ENCODE measurements around the gene ZBTB4.

ZBTB4 gene

GRCh38 chr17:7496470-7497183, 17.2 kb upstream of the ZBTB4 start:
- H2AFZ ChIP-seq (ENCODE audit: low read depth, low read length, severe bottlenecking) = no peak overlapping the region
- H3K9me2 ChIP-seq (replicated peaks; ENCODE audit: insufficient read depth, low read length) = no peaks in the 10 kb centered on the region
- no peaks in the 10 kb centered on the region for H3K9me3 ChIP-seq (ENCODE audit: insufficient read depth, low read length)
- 0 out of 2 replicates have a peak, but pooled peaks cover 3% of the 10 kb centered on the region for H4K20me1 ChIP-seq (ENCODE audit: low read depth, low read length)
- no peaks in the 10 kb centered on the region for H3F3A ChIP-seq (ENCODE audit: insufficient read depth)
- H3K36me3 ChIP-seq (ENCODE audit: low read length) = peaks cover 5% of the 10 kb centered on the region
- H3K4me2 ChIP-seq (ENCODE audit: low read depth, low read length, poor library complexity, severe bottlenecking) = no peak overlapping the region
- no peaks in the 10 kb centered on the region for H3K27me3 ChIP-seq (ENCODE audit: low read length)
- H3K4me3 ChIP-seq (ENCODE audit: insufficient read depth, low read length, poor library complexity, severe bottlenecking) = no peak overlapping the region
- TF ChIP-seq CTCF (IDR thresholded peaks at IDR 0.05; ENCODE audit: insufficient read depth, low read length, poor library complexity, severe bottlenecking) = no peak
- no peak for TF ChIP-seq EZH2phosphoT487 (conservative IDR thresholded peaks at IDR 0.05; ENCODE audit: low read length)
- no peak overlapping the region for H3K9ac ChIP-seq (ENCODE audit: low read length)
- H3K27ac ChIP-seq (ENCODE audit: low read depth, low read length) = no peak overlapping the region
- peaks cover 46% of the 10 kb centered on the region for H3K79me2 ChIP-seq (ENCODE audit: insufficient read depth, low read length)

- Histone ChIP-seq H3K79me2 (ENCODE audit: insufficient read depth, low read length) (peaks cover 53% of the 10 kb centered on the region), H4K20me1 (ENCODE audit: low read depth, low read length) (0 out of 2 replicates have a peak, but pooled peaks cover 3% of the 10 kb centered on the region)
- TF ChIP-seq CTCF (IDR thresholded peaks at IDR 0.05; ENCODE audit: insufficient read depth, low read length, poor library complexity, severe bottlenecking) (no peak), EZH2phosphoT487 (conservative IDR thresholded peaks at IDR 0.05; ENCODE audit: low read length) (no peak)
Observed at GRCh38 chr17:7495906-7496434, 16.5 kb upstream of the ZBTB4 start.

GRCh38 chr17:7493941-7494340, 14.5 kb upstream of the ZBTB4 start:
- TF ChIP-seq EZH2phosphoT487 (conservative IDR thresholded peaks at IDR 0.05; ENCODE audit: low read length) (no peak), CTCF (IDR thresholded peaks at IDR 0.05; ENCODE audit: insufficient read depth, low read length, poor library complexity, severe bottlenecking) (no peak)
- H3K9ac ChIP-seq (ENCODE audit: low read length) = no peak overlapping the region
- no peak overlapping the region for H3K4me2 ChIP-seq (ENCODE audit: low read depth, low read length, poor library complexity, severe bottlenecking)
- no peak overlapping the region for H2AFZ ChIP-seq (ENCODE audit: low read depth, low read length, severe bottlenecking)
- H3K36me3 ChIP-seq (ENCODE audit: low read length) = peaks cover 2% of the 10 kb centered on the region
- no peaks in the 10 kb centered on the region for H3F3A ChIP-seq (ENCODE audit: insufficient read depth)
- H4K20me1 ChIP-seq (ENCODE audit: low read depth, low read length) = 0 out of 2 replicates have a peak, but pooled peaks cover 3% of the 10 kb centered on the region
- H3K79me2 ChIP-seq (ENCODE audit: insufficient read depth, low read length) = peaks cover 73% of the 10 kb centered on the region
- H3K4me3 ChIP-seq (ENCODE audit: insufficient read depth, low read length, poor library complexity, severe bottlenecking) = no peak overlapping the region
- no peak overlapping the region for H3K27ac ChIP-seq (ENCODE audit: low read depth, low read length)
- H3K9me2 ChIP-seq (replicated peaks; ENCODE audit: insufficient read depth, low read length) = no peaks in the 10 kb centered on the region
- H3K27me3 ChIP-seq (ENCODE audit: low read length) = no peaks in the 10 kb centered on the region
- no peaks in the 10 kb centered on the region for H3K9me3 ChIP-seq (ENCODE audit: insufficient read depth, low read length)

More at GRCh38 chr17:7495906-7496434, 16.5 kb upstream of the ZBTB4 start:
- Histone ChIP-seq H3K36me3 (ENCODE audit: low read length) (peaks cover 5% of the 10 kb centered on the region), H2AFZ (ENCODE audit: low read depth, low read length, severe bottlenecking) (no peak overlapping the region), H3K9me3 (ENCODE audit: insufficient read depth, low read length) (no peaks in the 10 kb centered on the region), H3K9ac (ENCODE audit: low read length) (no peak overlapping the region), H3K4me3 (ENCODE audit: insufficient read depth, low read length, poor library complexity, severe bottlenecking) (no peak overlapping the region), H3K27me3 (ENCODE audit: low read length) (no peaks in the 10 kb centered on the region), H3K27ac (ENCODE audit: low read depth, low read length) (no peak overlapping the region), H3F3A (ENCODE audit: insufficient read depth) (no peaks in the 10 kb centered on the region), H3K9me2 (replicated peaks; ENCODE audit: insufficient read depth, low read length) (no peaks in the 10 kb centered on the region), H3K4me2 (ENCODE audit: low read depth, low read length, poor library complexity, severe bottlenecking) (no peak overlapping the region)

Data from SU-DHL-6 (cell line).